Transverse colon (tissue), 4 donors: Measurements from ENCODE around the gene GAGE10.

Source experiments
- CTCF ChIP-seq, 5 experiments: fragments of 200-600 bp in 3 of 5; fragments of 450-650 bp in 2 of 5; sonication (generic) in 3 of 5; IDR thresholded peaks; 1 replicate in 2 of 5; 2 replicates in 3 of 5; pipeline ENCODE4 v1.5.1; 2016 to 2017; ENCODE audit warnings: antibody characterized with exemption in 5 of 5, inconsistent platforms in 3 of 5, mild to moderate bottlenecking in 2 of 5, moderate library complexity in 1 of 5
- EP300 ChIP-seq: sonication (generic); formaldehyde crosslinking; IDR thresholded peaks from one replicate; pipeline ENCODE4 v1.6.1; 2017; ENCODE audit warnings: antibody characterized with exemption, low read depth
- POLR2A ChIP-seq: fragments of 450-650 bp; IDR thresholded peaks from one replicate; pipeline ENCODE4 v1.6.1; 2016; ENCODE audit warnings: antibody characterized with exemption, mild to moderate bottlenecking, moderate library complexity
- POLR2AphosphoS5 ChIP-seq, 3 donors: sonication (generic); formaldehyde crosslinking; IDR thresholded peaks; one replicate each; pipeline ENCODE4 v1.6.1; 2016; ENCODE audit warnings: antibody characterized with exemption in 3 of 3

- TF ChIP-seq CTCF (IDR thresholded peaks at IDR 0.05) (peak in 1 of 5 experiments; percentile 7), EP300 (no peak), POLR2AphosphoS5 (IDR thresholded peaks at IDR 0.05) (no peak), POLR2A (no peak)
Observed at GRCh38 chrX:49282647-49283011, 20.8 kb upstream of the GAGE10 start.
